ENCODE measurements around the gene RAP2A.
A peak's percentile ranks its signal among the peaks of the same experiment; 100 is the strongest.

RAP2A gene

GRCh38 chr13:97434397-97435201, 630 bp downstream of the RAP2A start:
- H3K79me2 ChIP-seq (ENCODE audit: insufficient read depth, low read length), result peaks cover 27% of the 10 kb centered on the region

GRCh38 chr13:97435323-97435722, 1.4 kb downstream of the RAP2A start:
- peaks cover 6% of the 10 kb centered on the region; the same call in 1 of the 2 replicates for H3K9me3 ChIP-seq (ENCODE audit: low read length)
- peak overlapping the region; percentile 3 for H3K27ac ChIP-seq (ENCODE audit: low read depth, low read length, poor library complexity, severe bottlenecking)

More at GRCh38 chr13:97434397-97435201, 630 bp downstream of the RAP2A start:
- peaks cover 18% of the 10 kb centered on the region; the same call in 1 of the 2 replicates for H3K36me3 ChIP-seq (ENCODE audit: insufficient read depth, low read length)
- H3K27me3 ChIP-seq (ENCODE audit: insufficient read depth, low read length), result no peaks in the 10 kb centered on the region
- peak overlapping the region; percentile 92 for H3K4me2 ChIP-seq (ENCODE audit: low read length)
- H3K9ac ChIP-seq (ENCODE audit: low read length), result peak overlapping the region; percentile 75
- H3F3A ChIP-seq (ENCODE audit: insufficient read depth, low read length), result no peaks in the 10 kb centered on the region
- peak overlapping the region; percentile 74 for H3K4me3 ChIP-seq (ENCODE audit: low read depth, low read length, poor library complexity, severe bottlenecking)
- no peak overlapping the region for H2AFZ ChIP-seq (ENCODE audit: low read length)
- peaks cover 6% of the 10 kb centered on the region; the same call in 1 of the 2 replicates for H3K9me3 ChIP-seq (ENCODE audit: low read length)
- no peaks in the 10 kb centered on the region for H3K9me2 ChIP-seq (ENCODE audit: low read depth, low read length)
- peaks cover 32% of the 10 kb centered on the region for H3K4me1 ChIP-seq (ENCODE audit: insufficient read depth, low read length, severe bottlenecking)
- H3K27ac ChIP-seq (ENCODE audit: low read depth, low read length, poor library complexity, severe bottlenecking), result peak overlapping the region; percentile 52
- H4K20me1 ChIP-seq (ENCODE audit: insufficient read depth, low read length), result no peaks in the 10 kb centered on the region
- TF ChIP-seq CTCF (IDR thresholded peaks at IDR 0.05; ENCODE audit: low read length) (no peak), EZH2 (IDR thresholded peaks at IDR 0.05; ENCODE audit: borderline replicate concordance, low read length) (no peak)

GRCh38 chr13:97435794-97436193, 1.8 kb downstream of the RAP2A start:
- Histone ChIP-seq H3K27me3 (ENCODE audit: insufficient read depth, low read length) (no peaks in the 10 kb centered on the region), H3K4me1 (ENCODE audit: insufficient read depth, low read length, severe bottlenecking) (peaks cover 32% of the 10 kb centered on the region), H3K9me3 (ENCODE audit: low read length) (peaks cover 6% of the 10 kb centered on the region; the same call in 1 of the 2 replicates), H3F3A (ENCODE audit: insufficient read depth, low read length) (no peaks in the 10 kb centered on the region), H3K9ac (ENCODE audit: low read length) (peak overlapping the region; percentile 34), H3K4me3 (ENCODE audit: low read depth, low read length, poor library complexity, severe bottlenecking) (peak overlapping the region; percentile 74), H3K4me2 (ENCODE audit: low read length) (peak overlapping the region; percentile 92), H3K79me2 (ENCODE audit: insufficient read depth, low read length) (peaks cover 27% of the 10 kb centered on the region), H2AFZ (ENCODE audit: low read length) (no peak overlapping the region), H3K9me2 (ENCODE audit: low read depth, low read length) (no peaks in the 10 kb centered on the region), H3K36me3 (ENCODE audit: insufficient read depth, low read length) (peaks cover 18% of the 10 kb centered on the region; the same call in 1 of the 2 replicates), H4K20me1 (ENCODE audit: insufficient read depth, low read length) (no peaks in the 10 kb centered on the region), H3K27ac (ENCODE audit: low read depth, low read length, poor library complexity, severe bottlenecking) (peak overlapping the region; percentile 3)
- no peak for TF ChIP-seq CTCF (IDR thresholded peaks at IDR 0.05; ENCODE audit: low read length)
- TF ChIP-seq EZH2 (IDR thresholded peaks at IDR 0.05; ENCODE audit: borderline replicate concordance, low read length), result no peak

More at GRCh38 chr13:97435323-97435722, 1.4 kb downstream of the RAP2A start:
- H4K20me1 ChIP-seq (ENCODE audit: insufficient read depth, low read length), result no peaks in the 10 kb centered on the region
- peak overlapping the region; percentile 75 for H3K9ac ChIP-seq (ENCODE audit: low read length)
- no peaks in the 10 kb centered on the region for H3F3A ChIP-seq (ENCODE audit: insufficient read depth, low read length)
- peak overlapping the region; percentile 74 for H3K4me3 ChIP-seq (ENCODE audit: low read depth, low read length, poor library complexity, severe bottlenecking)
- H3K79me2 ChIP-seq (ENCODE audit: insufficient read depth, low read length), result peaks cover 27% of the 10 kb centered on the region
- peaks cover 18% of the 10 kb centered on the region; the same call in 1 of the 2 replicates for H3K36me3 ChIP-seq (ENCODE audit: insufficient read depth, low read length)
- no peak overlapping the region for H2AFZ ChIP-seq (ENCODE audit: low read length)
- no peaks in the 10 kb centered on the region for H3K9me2 ChIP-seq (ENCODE audit: low read depth, low read length)
- H3K4me1 ChIP-seq (ENCODE audit: insufficient read depth, low read length, severe bottlenecking), result peaks cover 32% of the 10 kb centered on the region
- peak overlapping the region; percentile 92 for H3K4me2 ChIP-seq (ENCODE audit: low read length)
- TF ChIP-seq EZH2 (IDR thresholded peaks at IDR 0.05; ENCODE audit: borderline replicate concordance, low read length) (no peak), CTCF (IDR thresholded peaks at IDR 0.05; ENCODE audit: low read length) (no peak)
- no peaks in the 10 kb centered on the region for H3K27me3 ChIP-seq (ENCODE audit: insufficient read depth, low read length)
